Measurements from ENCODE around the gene RRAGD.
A peak's percentile ranks its signal among the peaks of the same experiment; 100 is the strongest.

The RRAGD gene

GRCh38 chr6:89439014-89439413 is 26.9 kb upstream of the RRAGD start:
- Histone ChIP-seq H3K36me3 (ENCODE audit: insufficient read depth, low read length) (no peaks in the 10 kb centered on the region), H3K4me1 (ENCODE audit: insufficient read depth, low read length, poor library complexity, severe bottlenecking) (peaks cover 32% of the 10 kb centered on the region), H4K20me1 (ENCODE audit: insufficient read depth, low read length, poor library complexity, severe bottlenecking) (no peaks in the 10 kb centered on the region), H3K79me2 (ENCODE audit: insufficient read depth, low read length) (peaks cover 9% of the 10 kb centered on the region; the same call in 1 of the 2 replicates), H3K9me3 (ENCODE audit: insufficient read depth, low read depth, low read length) (no peaks in the 10 kb centered on the region), H2AFZ (ENCODE audit: low read length) (no peak overlapping the region), H3K4me2 (ENCODE audit: low read depth, low read length, poor library complexity, severe bottlenecking) (no peak overlapping the region), H3K9ac (ENCODE audit: low read depth, low read length, poor library complexity, severe bottlenecking) (no peak overlapping the region), H3K4me3 (ENCODE audit: low read length, poor library complexity, severe bottlenecking) (no peak overlapping the region), H3K9me2 (replicated peaks; ENCODE audit: low read depth, low read length) (no peaks in the 10 kb centered on the region), H3K27me3 (ENCODE audit: insufficient read depth, low read length, poor library complexity, severe bottlenecking) (no peaks in the 10 kb centered on the region), H3F3A (ENCODE audit: low read depth) (peaks cover 9% of the 10 kb centered on the region)
- no peak for TF ChIP-seq EZH2phosphoT487 (IDR thresholded peaks at IDR 0.05; ENCODE audit: borderline replicate concordance)
- no peak for TF ChIP-seq CTCF (conservative IDR thresholded peaks at IDR 0.05; ENCODE audit: low read length)

DNA sequence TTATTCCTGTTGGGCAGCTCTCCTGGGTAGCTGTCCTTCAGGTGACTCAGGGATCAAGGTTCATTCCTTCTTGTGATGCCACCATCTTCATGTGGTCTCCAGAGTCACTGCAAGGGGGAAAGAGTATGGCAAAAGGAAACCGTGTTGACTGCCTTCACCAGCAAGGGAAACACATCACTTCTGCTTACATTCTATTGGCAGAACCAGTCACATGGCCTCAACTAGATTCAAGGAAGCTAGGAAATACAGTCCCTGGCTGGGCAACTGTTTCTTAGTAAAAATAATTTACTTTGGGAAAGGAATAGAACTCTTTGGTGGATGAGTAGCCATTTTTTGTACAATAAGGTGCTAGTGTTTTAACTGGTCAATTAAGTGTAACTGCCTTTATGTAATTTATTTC is 26.2 kb upstream of the RRAGD start:
- Histone ChIP-seq H3K9me3 (ENCODE audit: insufficient read depth, low read depth, low read length) (no peaks in the 10 kb centered on the region), H3K4me2 (ENCODE audit: low read depth, low read length, poor library complexity, severe bottlenecking) (peak overlapping the region; percentile 2), H3K9me2 (replicated peaks; ENCODE audit: low read depth, low read length) (no peaks in the 10 kb centered on the region), H3K79me2 (ENCODE audit: insufficient read depth, low read length) (peaks cover 9% of the 10 kb centered on the region; the same call in 1 of the 2 replicates), H4K20me1 (ENCODE audit: insufficient read depth, low read length, poor library complexity, severe bottlenecking) (no peaks in the 10 kb centered on the region), H3K4me1 (ENCODE audit: insufficient read depth, low read length, poor library complexity, severe bottlenecking) (peaks cover 36% of the 10 kb centered on the region), H2AFZ (ENCODE audit: low read length) (peak overlapping the region; percentile 13; the same call in 1 of the 2 replicates), H3K9ac (ENCODE audit: low read depth, low read length, poor library complexity, severe bottlenecking) (no peak overlapping the region), H3K27me3 (ENCODE audit: insufficient read depth, low read length, poor library complexity, severe bottlenecking) (no peaks in the 10 kb centered on the region), H3K36me3 (ENCODE audit: insufficient read depth, low read length) (no peaks in the 10 kb centered on the region), H3K4me3 (ENCODE audit: low read length, poor library complexity, severe bottlenecking) (no peak overlapping the region), H3F3A (ENCODE audit: low read depth) (peaks cover 10% of the 10 kb centered on the region)
- no peak for TF ChIP-seq EZH2phosphoT487 (IDR thresholded peaks at IDR 0.05; ENCODE audit: borderline replicate concordance)
- no peak for TF ChIP-seq CTCF (conservative IDR thresholded peaks at IDR 0.05; ENCODE audit: low read length)

GRCh38 chr6:89436226-89436625 is 24.2 kb upstream of the RRAGD start:
- TF ChIP-seq EZH2phosphoT487 (IDR thresholded peaks at IDR 0.05; ENCODE audit: borderline replicate concordance) (no peak), CTCF (conservative IDR thresholded peaks at IDR 0.05; ENCODE audit: low read length) (no peak)
- Histone ChIP-seq H3K36me3 (ENCODE audit: insufficient read depth, low read length) (no peaks in the 10 kb centered on the region), H3K9ac (ENCODE audit: low read depth, low read length, poor library complexity, severe bottlenecking) (peak overlapping the region; percentile 65), H2AFZ (ENCODE audit: low read length) (no peak overlapping the region), H3K27me3 (ENCODE audit: insufficient read depth, low read length, poor library complexity, severe bottlenecking) (no peaks in the 10 kb centered on the region), H3K4me3 (ENCODE audit: low read length, poor library complexity, severe bottlenecking) (peak overlapping the region; percentile 60), H3F3A (ENCODE audit: low read depth) (peaks cover 10% of the 10 kb centered on the region), H3K4me1 (ENCODE audit: insufficient read depth, low read length, poor library complexity, severe bottlenecking) (peaks cover 42% of the 10 kb centered on the region), H3K9me3 (ENCODE audit: insufficient read depth, low read depth, low read length) (no peaks in the 10 kb centered on the region), H4K20me1 (ENCODE audit: insufficient read depth, low read length, poor library complexity, severe bottlenecking) (no peaks in the 10 kb centered on the region), H3K79me2 (ENCODE audit: insufficient read depth, low read length) (peaks cover 9% of the 10 kb centered on the region; the same call in 1 of the 2 replicates), H3K4me2 (ENCODE audit: low read depth, low read length, poor library complexity, severe bottlenecking) (peak overlapping the region; percentile 65), H3K9me2 (replicated peaks; ENCODE audit: low read depth, low read length) (no peaks in the 10 kb centered on the region)
